Subcutaneous abdominal adipose tissue (tissue), 5 donors: ENCODE results near the gene COL20A1.

Source experiments
- H3K27ac ChIP-seq: one replicate; pipeline ENCODE4 v1.7.0; 2013; ENCODE audit warnings: low read depth, mild to moderate bottlenecking, inconsistent platforms, low read length, moderate library complexity
- H3K27me3 ChIP-seq, 5 donors: one replicate each; pipeline ENCODE4 v1.7.0; 2013; ENCODE audit warnings: low read length in 5 of 5, inconsistent platforms in 1 of 5; ENCODE audit not compliant: control insufficient read depth in 5 of 5, insufficient read depth in 4 of 5
- H3K36me3 ChIP-seq, 5 donors: one replicate each; pipeline ENCODE4 v1.7.0; 2013; ENCODE audit warnings: low read length in 5 of 5; ENCODE audit not compliant: control insufficient read depth in 5 of 5, insufficient read depth in 5 of 5
- H3K4me1 ChIP-seq, 5 donors: one replicate each; pipeline ENCODE4 v1.7.0; 2013; ENCODE audit warnings: low read length in 5 of 5, mild to moderate bottlenecking in 3 of 5, moderate library complexity in 1 of 5; ENCODE audit not compliant: control insufficient read depth in 5 of 5, insufficient read depth in 5 of 5
- H3K4me3 ChIP-seq, 5 donors: one replicate each; pipeline ENCODE4 v1.7.0; 2013; ENCODE audit warnings: low read length in 5 of 5, low read depth in 1 of 5
- H3K9ac ChIP-seq, 5 donors: one replicate each; pipeline ENCODE4 v1.7.0; 2013; ENCODE audit warnings: low read length in 5 of 5, mild to moderate bottlenecking in 4 of 5, moderate library complexity in 3 of 5
- H3K9me3 ChIP-seq, 5 donors: one replicate each; pipeline ENCODE4 v1.7.0; 2013; ENCODE audit warnings: low read length in 5 of 5; ENCODE audit not compliant: control insufficient read depth in 5 of 5
- donor health status: healthy.
- donor health status: healthy.
- donor health status: healthy.
- donor health status: healthy.
- donor health status: healthy.

Gene COL20A1

GRCh38 chr20:63284083-63284440 is 8.9 kb upstream of the COL20A1 start:
- Histone ChIP-seq H3K9me3 (no peaks in the 10 kb centered on the region), H3K4me3 (no peak overlapping the region), H3K36me3 (peaks cover 0 to 93% (median 81%) of the 10 kb centered on the region in 5 donors), H3K9ac (no peak overlapping the region), H3K27ac (no peak overlapping the region), H3K4me1 (peaks cover 0 to 6% (median 5%) of the 10 kb centered on the region in 5 donors), H3K27me3 (no peaks in the 10 kb centered on the region)

DNA sequence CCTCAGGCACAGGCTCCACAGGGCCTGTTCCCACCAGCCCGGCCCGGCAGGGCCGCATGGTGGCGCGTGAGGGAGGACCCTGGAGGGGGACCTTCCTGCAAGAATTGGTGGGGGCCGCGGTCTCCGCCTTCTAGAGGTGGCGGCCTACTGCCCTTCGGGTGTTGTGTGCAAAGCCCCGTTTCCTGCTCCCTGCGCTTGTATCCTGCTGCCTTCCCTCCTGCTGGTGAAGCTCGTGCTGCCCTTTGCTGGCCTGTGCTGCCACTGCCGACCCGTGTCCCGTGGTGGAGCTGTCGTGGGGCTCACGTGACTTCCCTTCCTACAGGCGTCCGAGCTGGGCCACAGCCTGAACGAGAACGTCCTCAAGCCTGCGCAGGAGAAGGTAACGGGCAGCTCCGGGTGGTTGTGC is 8.4 kb upstream of the COL20A1 start:
- H3K4me3 ChIP-seq = no peak overlapping the region
- H3K36me3 ChIP-seq = peaks cover 0 to 93% (median 82%) of the 10 kb centered on the region in 5 donors
- H3K9me3 ChIP-seq = no peaks in the 10 kb centered on the region
- H3K9ac ChIP-seq = no peak overlapping the region
- no peak overlapping the region for H3K27ac ChIP-seq
- H3K4me1 ChIP-seq = peaks cover 0 to 6% (median 5%) of the 10 kb centered on the region in 5 donors
- H3K27me3 ChIP-seq = no peaks in the 10 kb centered on the region

GRCh38 chr20:63284981-63285524 is 7.9 kb upstream of the COL20A1 start:
- Histone ChIP-seq H3K36me3 (peaks cover 0 to 90% (median 80%) of the 10 kb centered on the region in 5 donors), H3K4me3 (no peak overlapping the region), H3K27me3 (no peaks in the 10 kb centered on the region), H3K9ac (no peak overlapping the region), H3K27ac (no peak overlapping the region), H3K9me3 (no peaks in the 10 kb centered on the region), H3K4me1 (peaks cover 0 to 6% (median 5%) of the 10 kb centered on the region in 5 donors)

DNA sequence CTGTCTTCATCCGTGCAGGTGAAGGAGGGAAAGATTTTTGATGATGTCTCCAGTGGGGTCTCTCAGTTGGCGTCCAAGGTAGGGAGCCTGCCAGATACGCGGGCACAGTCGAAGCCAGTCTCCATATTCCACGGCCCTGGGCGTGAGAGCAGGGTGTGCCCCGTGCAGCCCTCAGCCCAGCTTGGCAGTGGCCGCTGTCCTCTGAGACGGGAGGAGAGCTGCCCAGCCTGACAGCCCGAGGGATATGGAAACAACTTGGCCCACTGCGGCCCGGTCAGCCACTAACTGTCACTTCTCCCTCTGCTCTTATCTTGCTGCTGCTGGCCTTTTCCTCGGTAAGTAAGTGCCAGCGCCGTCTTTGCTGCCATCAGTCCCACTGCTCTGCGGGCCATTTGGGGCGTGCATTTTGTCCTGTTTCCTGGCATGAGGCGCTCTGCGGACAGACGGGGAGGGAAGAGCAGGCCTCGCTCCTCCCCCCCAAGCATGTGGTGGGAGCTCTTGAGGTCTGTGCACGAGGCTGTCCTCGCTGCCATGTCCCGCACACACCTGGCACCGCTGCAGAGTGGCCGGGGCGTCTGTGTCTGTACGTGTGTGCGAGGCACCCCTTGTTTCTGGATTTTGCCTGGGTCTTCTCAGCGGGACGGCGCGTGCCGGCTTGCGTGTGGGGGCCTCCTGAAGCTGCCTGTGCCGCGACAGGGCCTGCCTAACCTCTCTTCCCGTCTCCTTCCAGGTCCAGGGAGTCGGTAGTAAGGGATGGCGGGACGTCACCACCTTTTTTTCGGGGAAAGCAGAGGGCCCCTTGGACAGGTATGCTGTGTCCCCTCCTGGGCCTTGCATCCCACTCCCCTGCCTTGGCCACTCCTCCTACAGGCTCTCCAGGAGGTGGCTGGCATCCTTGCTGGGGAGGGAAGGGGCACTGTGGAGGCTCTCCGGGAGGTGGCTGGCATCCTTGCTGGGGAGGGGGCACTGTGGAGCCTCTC is 7.1 kb upstream of the COL20A1 start:
- peaks cover 0 to 5% (median 4%) of the 10 kb centered on the region in 5 donors for H3K4me1 ChIP-seq
- H3K27ac ChIP-seq = no peak overlapping the region
- H3K4me3 ChIP-seq = no peak overlapping the region
- H3K9me3 ChIP-seq = no peaks in the 10 kb centered on the region
- H3K27me3 ChIP-seq = peaks cover 0 to 4% (median 3%) of the 10 kb centered on the region in 5 donors
- H3K9ac ChIP-seq = no peak overlapping the region
- H3K36me3 ChIP-seq = peaks cover 0 to 82% (median 75%) of the 10 kb centered on the region in 5 donors

DNA sequence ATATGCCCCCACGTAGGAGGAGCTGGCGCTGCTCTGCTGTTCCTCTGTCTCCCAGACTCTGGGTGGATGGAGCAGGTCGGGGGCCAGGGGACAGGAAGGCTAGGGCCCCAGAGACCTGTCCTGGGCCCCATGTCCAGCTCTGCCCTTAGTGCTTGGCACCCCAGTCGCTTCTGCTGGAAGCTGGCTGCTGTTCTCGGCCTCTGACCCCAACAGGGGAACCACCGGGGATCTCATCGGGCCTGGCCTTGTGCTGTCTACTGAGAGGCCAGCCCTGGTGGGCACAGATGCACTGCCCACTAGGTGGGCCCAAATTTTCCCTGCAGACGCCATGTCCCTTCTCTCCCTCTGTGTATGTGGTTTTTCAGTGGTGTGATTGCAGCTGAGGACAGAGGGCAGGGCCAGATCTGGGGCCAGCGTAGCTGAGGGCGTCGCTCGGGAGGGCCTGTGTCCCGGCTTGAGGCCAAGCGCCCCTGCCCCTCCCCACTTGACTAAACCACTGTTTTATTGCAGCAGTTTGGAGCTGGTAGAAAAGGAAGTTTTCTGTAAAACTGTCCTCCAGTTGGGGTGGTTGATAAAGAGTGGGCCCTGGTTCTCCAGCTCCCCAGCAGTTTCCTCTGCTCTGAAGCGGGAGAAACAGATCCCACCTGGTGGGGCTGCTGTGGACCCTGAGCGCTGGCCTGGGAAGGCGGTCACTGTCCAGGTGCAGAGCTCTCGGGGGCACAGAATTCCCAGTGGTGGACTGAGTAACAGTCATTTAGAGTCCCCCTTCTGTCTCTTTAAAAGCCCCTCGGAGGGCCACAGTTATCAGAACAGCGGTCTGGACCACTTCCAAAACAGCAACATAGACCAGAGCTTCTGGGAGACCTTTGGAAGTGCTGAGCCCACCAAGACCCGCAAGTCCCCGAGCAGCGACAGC is 5.9 kb upstream of the COL20A1 start:
- peaks cover 2 to 12% (median 8%) of the 10 kb centered on the region in 5 donors for H3K27me3 ChIP-seq
- peaks cover 0 to 2% (median 0%) of the 10 kb centered on the region in 5 donors for H3K4me1 ChIP-seq
- H3K27ac ChIP-seq = no peak overlapping the region
- H3K4me3 ChIP-seq = no peak overlapping the region
- H3K36me3 ChIP-seq = peaks cover 0 to 71% (median 67%) of the 10 kb centered on the region in 5 donors
- no peaks in the 10 kb centered on the region for H3K9me3 ChIP-seq
- no peak overlapping the region for H3K9ac ChIP-seq

- Histone ChIP-seq H3K36me3 (peaks cover 0 to 62% (median 59%) of the 10 kb centered on the region in 5 donors), H3K9me3 (no peaks in the 10 kb centered on the region), H3K4me3 (no peak overlapping the region)
Measured at GRCh38 chr20:63287697-63288580, 5.0 kb upstream of the COL20A1 start.

GRCh38 chr20:63288581-63289251 is 4.3 kb upstream of the COL20A1 start:
- Histone ChIP-seq H3K4me1 (peaks cover 0 to 2% (median 0%) of the 10 kb centered on the region in 5 donors), H3K27me3 (peaks cover 16 to 25% (median 22%) of the 10 kb centered on the region in 5 donors), H3K9ac (no peak overlapping the region), H3K9me3 (no peaks in the 10 kb centered on the region), H3K36me3 (peaks cover 0 to 55% (median 51%) of the 10 kb centered on the region in 5 donors), H3K4me3 (no peak overlapping the region), H3K27ac (no peak overlapping the region)

More at GRCh38 chr20:63287697-63288580, 5.0 kb upstream of the COL20A1 start:
- Histone ChIP-seq H3K4me1 (peaks cover 0 to 2% (median 0%) of the 10 kb centered on the region in 5 donors), H3K27ac (no peak overlapping the region), H3K27me3 (peaks cover 10 to 21% (median 16%) of the 10 kb centered on the region in 5 donors), H3K9ac (no peak overlapping the region)

GRCh38 chr20:63289311-63290135 is 3.5 kb upstream of the COL20A1 start:
- H3K27ac ChIP-seq = no peak overlapping the region

More at GRCh38 chr20:63289311-63290135, 3.5 kb upstream of the COL20A1 start:
- H3K9ac ChIP-seq = no peak overlapping the region
- H3K36me3 ChIP-seq = peaks cover 0 to 47% (median 45%) of the 10 kb centered on the region in 5 donors
- no peak overlapping the region for H3K4me3 ChIP-seq
- no peaks in the 10 kb centered on the region for H3K9me3 ChIP-seq
- peaks cover 20 to 29% (median 26%) of the 10 kb centered on the region in 5 donors for H3K27me3 ChIP-seq
- H3K4me1 ChIP-seq = no peaks in the 10 kb centered on the region
